Measurements from ENCODE around the gene FRMPD4. TPM values are rescaled to one million over a fixed set of nuclear protein-coding genes. Genes with fewer than 3 reads are reported as not detected.

FRMPD4 gene
- polyA plus RNA-seq, 1 donor: 1.0 TPM

DNA sequence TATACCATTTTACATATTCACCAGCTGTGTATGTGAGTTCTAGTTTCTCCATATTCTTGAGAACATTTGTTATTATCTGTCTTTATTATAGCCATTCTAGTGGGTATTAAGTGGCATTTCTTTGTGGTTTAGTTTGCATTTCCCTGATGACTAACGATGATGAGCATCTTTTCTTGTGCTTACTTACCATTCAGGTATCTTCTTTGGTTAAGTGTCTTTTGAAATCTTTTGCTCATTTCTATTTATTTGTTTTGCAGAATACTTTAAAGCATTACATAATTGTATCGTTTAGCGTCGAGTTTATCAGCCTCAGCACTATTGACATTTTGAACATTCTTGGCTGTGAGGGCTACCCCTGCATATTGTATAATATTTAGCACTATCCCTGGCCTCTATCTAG, 85.4 kb downstream of the FRMPD4 start:
- no peak for DNase-seq

- no peak for DNase-seq
These were observed 86.8 kb downstream of the FRMPD4 start for GRCh38 chrX:12225107-12225506.

GRCh38 chrX:12227412-12228041, 89.3 kb downstream of the FRMPD4 start:
- no peak for DNase-seq

DNA sequence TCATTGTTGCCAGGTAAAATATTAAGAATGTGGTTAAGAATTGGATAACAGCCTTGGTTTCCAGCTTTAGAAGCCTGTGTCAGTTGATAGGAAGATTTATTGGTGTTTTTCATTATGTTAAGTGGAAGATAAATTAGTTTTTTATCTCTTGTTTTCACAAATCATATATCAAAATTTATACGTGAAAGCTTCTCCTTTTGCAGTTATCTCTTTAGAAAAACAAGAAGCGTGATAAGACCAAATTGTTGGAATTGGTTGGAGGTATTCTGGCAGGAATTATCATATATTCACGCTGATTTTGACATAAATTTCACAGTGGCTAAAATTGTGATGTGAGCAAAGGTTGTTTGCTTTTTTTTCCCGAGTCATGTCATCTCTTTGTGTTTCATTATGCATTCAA, 90.6 kb downstream of the FRMPD4 start:
- no peak for DNase-seq

GRCh38 chrX:12229986-12230385, 91.7 kb downstream of the FRMPD4 start:
- DNase-seq: no peak

DNA sequence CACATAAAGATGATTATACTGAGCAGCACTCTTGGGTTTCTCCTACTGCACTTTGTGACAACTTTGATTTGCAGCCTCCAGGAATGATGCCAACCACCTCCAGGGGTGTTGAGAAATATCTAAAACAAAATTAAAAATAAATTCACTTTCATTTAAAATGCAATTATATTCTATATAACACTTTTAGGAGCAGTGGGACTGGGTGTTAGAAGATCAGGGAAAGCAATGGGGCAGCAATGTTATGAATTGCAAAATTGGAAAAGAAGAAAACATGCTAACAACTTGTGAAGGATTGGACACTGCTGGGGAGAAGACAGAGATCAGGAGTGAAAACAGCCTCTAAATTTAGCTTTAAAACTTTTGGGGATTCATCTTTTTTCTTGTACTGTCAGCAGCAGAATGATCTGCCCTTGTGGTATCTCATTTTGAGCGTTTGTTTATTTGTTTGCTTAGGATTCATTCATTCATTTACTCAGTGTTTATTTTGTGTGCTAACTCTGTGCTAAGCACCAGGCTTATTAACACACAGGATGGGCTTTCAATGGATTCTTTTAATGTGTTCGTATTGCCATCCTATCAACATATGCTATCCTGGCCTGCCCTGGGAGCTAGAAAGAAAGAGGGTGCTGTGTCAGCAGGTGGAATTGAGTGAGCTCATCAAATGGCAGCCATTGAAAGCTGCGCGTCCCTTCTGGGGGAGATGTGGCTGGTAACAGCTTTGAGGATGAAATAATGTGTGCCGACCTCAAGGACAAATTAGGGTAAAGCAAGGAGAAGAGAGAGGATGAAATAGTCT, 96.5 kb downstream of the FRMPD4 start:
- DNase-seq: no peak

- no peak for DNase-seq
These were observed 97.9 kb downstream of the FRMPD4 start for GRCh38 chrX:12236156-12236555.

GRCh38 chrX:12237131-12237530, 98.9 kb downstream of the FRMPD4 start:
- DNase-seq: no peak

DNA sequence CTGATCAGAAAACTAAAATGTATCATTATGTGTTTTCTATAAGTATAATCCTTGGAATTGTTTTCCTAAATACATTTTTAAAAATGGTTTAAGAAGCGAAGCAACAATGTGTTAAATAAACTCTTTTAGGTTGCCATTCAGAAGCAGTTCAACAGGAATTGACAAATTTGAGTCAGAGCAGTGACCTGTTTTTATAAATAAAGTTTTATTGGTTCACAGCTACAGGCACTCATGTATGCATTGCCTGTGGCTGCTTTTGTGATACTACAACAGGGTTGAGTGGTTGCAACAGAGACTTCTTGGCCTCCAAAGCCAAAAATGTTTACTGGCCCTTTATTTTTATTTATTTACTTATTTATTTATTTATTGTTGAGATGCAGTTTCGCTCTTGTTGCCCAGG, 99.5 kb downstream of the FRMPD4 start:
- DNase-seq: no peak

GRCh38 chrX:12239356-12240082, 101.2 kb downstream of the FRMPD4 start:
- no peak for DNase-seq

- no peak for DNase-seq
These were observed 102.2 kb downstream of the FRMPD4 start for GRCh38 chrX:12240491-12240890.

DNA sequence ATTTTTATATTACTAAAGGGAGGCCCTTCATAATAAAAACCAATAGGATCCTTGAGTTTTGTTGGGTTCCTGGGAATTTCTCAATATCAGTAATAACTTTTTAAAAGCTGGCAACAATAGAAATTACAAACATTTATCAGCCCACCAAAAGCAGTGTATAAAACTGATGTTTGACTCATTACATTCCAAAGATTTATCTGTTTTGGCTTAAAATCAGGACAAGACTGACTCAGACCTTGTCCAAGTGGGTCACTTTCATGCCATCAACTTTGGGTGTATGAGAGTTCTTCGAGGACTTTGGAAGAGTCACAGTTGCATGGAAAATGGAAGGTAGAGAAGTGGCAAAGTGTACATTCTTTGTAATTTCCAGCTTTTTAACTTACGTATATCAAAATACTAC, 102.8 kb downstream of the FRMPD4 start:
- no peak for DNase-seq

- no peak for DNase-seq
These were observed 107.7 kb downstream of the FRMPD4 start for GRCh38 chrX:12245650-12246645.

DNA sequence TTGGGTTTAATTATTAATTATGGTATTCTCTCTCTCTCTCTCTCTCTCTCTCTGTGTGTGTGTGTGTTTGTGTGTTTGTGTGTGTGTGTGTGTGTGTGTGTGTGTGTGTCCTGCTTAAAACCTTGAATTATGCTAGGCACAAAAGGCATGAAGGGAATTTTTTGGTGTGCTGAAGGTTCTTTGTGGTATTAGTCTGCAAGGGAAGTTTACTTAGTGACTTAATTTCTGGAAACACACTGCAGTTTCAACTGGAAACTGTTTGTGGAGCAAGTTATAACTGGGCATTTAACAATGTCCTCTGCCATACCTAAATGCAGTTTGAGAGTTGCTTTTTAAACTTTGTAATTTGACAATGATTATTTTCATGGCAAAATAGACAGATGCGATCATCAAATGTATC, 111.7 kb downstream of the FRMPD4 start:
- DNase-seq: no peak

DNA sequence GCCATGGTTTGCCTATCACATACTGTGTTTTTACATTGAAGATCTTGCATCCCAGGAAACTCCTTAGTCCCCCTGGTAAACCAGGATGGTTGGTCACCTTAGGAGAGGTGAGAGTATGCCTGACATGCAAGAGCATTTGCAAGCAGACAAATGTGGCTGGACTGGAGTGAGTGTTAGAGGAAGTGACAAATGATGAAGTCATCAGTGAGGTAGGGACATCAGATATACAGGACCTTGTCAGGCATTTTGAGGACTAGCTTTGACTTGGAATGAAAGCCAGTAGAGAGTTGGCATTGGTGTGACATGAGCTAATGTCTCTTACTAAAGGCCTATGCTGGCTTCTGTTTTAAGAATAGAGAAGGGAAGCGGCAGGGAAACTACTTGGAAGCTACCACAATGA, 124.9 kb downstream of the FRMPD4 start:
- no peak for DNase-seq

DNA sequence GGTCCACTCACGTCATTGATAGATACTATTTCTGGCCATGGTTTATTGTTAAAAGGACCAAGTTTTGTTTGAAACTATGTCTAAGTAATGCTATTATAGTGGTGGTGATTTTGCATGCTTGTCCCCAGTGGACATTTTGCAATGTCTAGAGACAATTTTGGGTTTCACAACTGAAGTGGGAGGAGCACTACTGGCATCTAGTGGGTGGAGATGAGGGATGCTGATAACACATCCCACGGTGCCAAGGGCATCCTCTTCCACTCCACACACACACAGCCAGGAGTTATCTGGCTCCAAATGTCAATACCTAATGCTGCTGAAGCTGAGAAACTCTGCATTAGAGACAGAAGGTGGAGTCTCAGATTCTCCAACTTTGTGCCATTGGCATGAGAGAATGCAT, 131.2 kb downstream of the FRMPD4 start:
- DNase-seq: no peak

GRCh38 chrX:12278151-12278550, 139.9 kb downstream of the FRMPD4 start:
- no peak for DNase-seq

- no peak for DNase-seq
These were observed 144.7 kb downstream of the FRMPD4 start for GRCh38 chrX:12282991-12283390.

GRCh38 chrX:12292996-12293765, 154.9 kb downstream of the FRMPD4 start:
- DNase-seq: no peak

DNA sequence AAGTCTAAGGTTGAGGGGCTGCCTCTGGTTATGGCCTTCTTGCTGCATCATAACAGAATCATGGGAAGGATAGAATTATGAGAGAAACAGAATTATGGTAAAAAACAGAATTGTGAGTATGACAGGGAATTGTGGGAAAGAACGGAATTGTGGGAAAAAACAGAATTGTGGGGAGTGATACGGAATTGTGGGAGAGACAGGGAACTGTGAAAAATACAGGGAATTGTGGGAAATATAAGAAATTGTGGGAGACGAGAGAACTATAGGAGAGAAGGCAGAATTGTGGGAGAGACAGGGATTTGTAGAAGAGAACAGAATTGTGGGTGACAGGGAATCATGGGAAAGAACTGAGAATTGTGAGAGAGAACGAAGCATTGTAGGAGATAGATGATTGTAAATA, 159.1 kb downstream of the FRMPD4 start:
- no peak for DNase-seq

- no peak for DNase-seq
These were observed 163.0 kb downstream of the FRMPD4 start for GRCh38 chrX:12301288-12301687.

DNA sequence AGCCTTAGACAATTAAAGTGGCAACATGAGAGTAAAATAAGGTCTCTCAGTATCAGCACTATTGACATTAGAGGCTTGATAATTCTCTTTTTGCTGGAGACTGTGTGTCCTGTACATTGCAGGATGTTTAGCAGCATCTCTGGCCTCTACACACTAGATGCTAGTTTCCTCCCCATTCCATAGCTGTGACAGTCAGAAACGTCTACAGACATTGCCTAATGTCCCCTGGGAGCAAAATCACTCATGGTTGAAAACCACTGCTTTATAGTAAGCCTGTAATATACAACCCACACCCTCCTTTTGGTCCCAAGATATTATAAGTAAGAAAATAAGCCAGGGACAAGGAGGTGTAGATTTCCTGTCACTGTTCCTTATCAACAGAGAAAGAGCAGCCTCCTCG, 166.0 kb downstream of the FRMPD4 start:
- no peak for DNase-seq

Measured in hindlimb muscle (tissue), 1 donor.